HCT116 (cell line): ENCODE measurements around the gene NABP1. TPM values are rescaled to one million over a fixed set of nuclear protein-coding genes. Genes with fewer than 3 reads are reported as not detected.

ENCODE experiments used
- ATAC-seq: fragments of 200-7000 bp; cut with Tn5 transposase; 2 replicates; pipeline ENCODE4 v1.9.1; 2020; ENCODE audit warnings: mild to moderate bottlenecking, moderate library complexity
- BruUV-seq: library from RNA; stranded (reverse); fragments of 400-500 nt; replicated peaks from 2 replicates; lab custom pipeline; 2021; lab: Mats Ljungman, UMichigan
- CTCF ChIA-PET: fragments of 300-600 bp; sonication (Branson Sonifier 250); formaldehyde crosslinking; loops from one replicate; lab custom pipeline; 2021; ENCODE audit warnings: antibody characterized with exemption; lab: Charles Lee
- POLR2A ChIA-PET: fragments of 300-600, 350-600 bp; sonication (Branson Sonifier 250); formaldehyde crosslinking; loops from one replicate; lab custom pipeline; 2021; ENCODE audit warnings: antibody characterized with exemption; lab: Charles Lee
- RAD21 ChIA-PET, 2 experiments: fragments of 300-600 bp; sonication (Branson Sonifier 250); formaldehyde crosslinking; loops; one replicate each; lab custom pipeline; 2023; ENCODE audit warnings: low total read pairs in 2 of 2; ENCODE audit not compliant: uncharacterized antibody in 2 of 2, unreplicated experiment in 2 of 2, low non-redundant PET in 1 of 2; lab: Charles Lee
- DNase-seq: peaks from one replicate; pipeline ENCODE4 v3.0.0-alpha.2; 2010; ENCODE audit warnings: low read depth, low spot score
- H2AFZ ChIP-seq: fragments of 200-600 bp; shearing (Covaris generic), sonication (generic); 2 replicates; pipeline ENCODE4 v1.6.1; 2017; ENCODE audit warnings: low read depth, mixed run types, mixed read lengths, antibody characterized with exemption, low read length; ENCODE audit not compliant: poor library complexity, severe bottlenecking
- H3K27ac ChIP-seq: 2 replicates; pipeline ENCODE4 v1.5.1; 2012; ENCODE audit warnings: low read depth, low read length
- H3K27me3 ChIP-seq: fragments of 200-600 bp; sonication (generic); 2 replicates; pipeline ENCODE4 v1.6.1; 2016; ENCODE audit warnings: mixed run types, low read length, mixed read lengths; ENCODE audit not compliant: insufficient read depth
- H3K36me3 ChIP-seq, 2 experiments: fragments of 200-500 bp in 1 of 2; fragments of 200-600 bp in 1 of 2; sonication (Bioruptor generic) in 1 of 2; sonication (generic) in 1 of 2; 2 replicates each; pipeline versions ENCODE4 v1.5.1 to v1.6.1; 2014 to 2016; ENCODE audit warnings: low read length in 2 of 2, inconsistent platforms in 1 of 2, mixed read lengths in 1 of 2, mixed run types in 1 of 2; ENCODE audit not compliant: insufficient read depth in 2 of 2, control insufficient read depth in 1 of 2
- H3K4me1 ChIP-seq, 2 experiments: fragments of 200-600 bp in 1 of 2; sonication (generic) in 1 of 2; 2 replicates each; pipeline versions ENCODE4 v1.5.1 to v1.6.1; 2012 to 2017; ENCODE audit warnings: low read length in 2 of 2, inconsistent platforms in 1 of 2, mild to moderate bottlenecking in 1 of 2, mixed read lengths in 1 of 2, mixed run types in 1 of 2, moderate library complexity in 1 of 2; ENCODE audit not compliant: insufficient read depth in 2 of 2, control insufficient read depth in 1 of 2
- H3K4me2 ChIP-seq: fragments of 200-600 bp; sonication (generic); 2 replicates; pipeline ENCODE4 v1.6.1; 2017; ENCODE audit warnings: mixed run types, low read length, mixed read lengths
- H3K4me3 ChIP-seq, 2 experiments: fragments of 200-600 bp in 1 of 2; sonication (generic) in 1 of 2; replicated peaks in 1 of 2; 2 replicates each; pipeline ENCODE4 v1.5.1; 2011 to 2016; ENCODE audit warnings: low read length in 2 of 2, control low read depth in 1 of 2, low read depth in 1 of 2, mild to moderate bottlenecking in 1 of 2, mixed read lengths in 1 of 2, mixed run types in 1 of 2
- H3K79me2 ChIP-seq: fragments of 200-600 bp; sonication (generic); 2 replicates; pipeline ENCODE4 v1.6.1; 2017; ENCODE audit warnings: mild to moderate bottlenecking, mixed run types, low read length, moderate library complexity, mixed read lengths; ENCODE audit not compliant: insufficient read depth
- H3K9ac ChIP-seq: fragments of 200-600 bp; sonication (generic); 2 replicates; pipeline ENCODE4 v1.6.1; 2016; ENCODE audit warnings: low read length, mixed read lengths
- H3K9me2 ChIP-seq: fragments of 200-600 bp; sonication (generic), shearing (Covaris generic); 2 replicates; pipeline ENCODE4 v1.6.1; 2017; ENCODE audit warnings: mixed run types, mild to moderate bottlenecking, moderate library complexity; ENCODE audit not compliant: insufficient read depth
- H3K9me3 ChIP-seq, 2 experiments: fragments of 200-500 bp in 1 of 2; fragments of 200-600 bp in 1 of 2; sonication (Bioruptor generic) in 1 of 2; sonication (generic) in 1 of 2; 2 replicates each; pipeline ENCODE4 v1.6.1; 2014 to 2017; ENCODE audit warnings: low read length in 2 of 2, mixed read lengths in 2 of 2, inconsistent platforms in 1 of 2, low read depth in 1 of 2, mild to moderate bottlenecking in 1 of 2, mixed run types in 1 of 2, moderate library complexity in 1 of 2; ENCODE audit not compliant: control insufficient read depth in 1 of 2, insufficient read depth in 1 of 2
- H4K20me1 ChIP-seq: fragments of 200-600 bp; sonication (generic), shearing (Covaris generic); 2 replicates; pipeline ENCODE4 v1.6.1; 2017; ENCODE audit warnings: mixed run types, mild to moderate bottlenecking, moderate library complexity; ENCODE audit not compliant: insufficient read depth
- ATF3 ChIP-seq: IDR thresholded peaks from 2 replicates; pipeline ENCODE4 v1.6.1; 2012
- CBX3 ChIP-seq: IDR thresholded peaks from 2 replicates; pipeline ENCODE4 v1.6.1; 2012; ENCODE audit warnings: low read depth
- CEBPB ChIP-seq: IDR thresholded peaks from 2 replicates; pipeline ENCODE4 v1.6.1; 2012; ENCODE audit warnings: low read depth
- CTCF ChIP-seq, 3 experiments: fragments of 200-600 bp in 1 of 3; sonication (generic) in 1 of 3; IDR thresholded peaks in 2 of 3; conservative IDR thresholded peaks in 1 of 3; 2 replicates each; pipeline ENCODE4 v1.5.1; 2012 to 2017; ENCODE audit warnings: low read depth in 2 of 3, low read length in 2 of 3, antibody characterized with exemption in 1 of 3, borderline replicate concordance in 1 of 3, control low read depth in 1 of 3, mild to moderate bottlenecking in 1 of 3, mixed read lengths in 1 of 3, mixed run types in 1 of 3, moderate library complexity in 1 of 3; ENCODE audit not compliant: insufficient read depth in 1 of 3
- ELF1 ChIP-seq: IDR thresholded peaks from 2 replicates; pipeline ENCODE4 v1.6.1; 2012; ENCODE audit warnings: low read depth, borderline replicate concordance
- EZH2 ChIP-seq: fragments of 200-600 bp; sonication (generic); IDR thresholded peaks from 2 replicates; pipeline ENCODE4 v1.6.1; 2017; ENCODE audit warnings: antibody characterized with exemption, mixed run types
- FOSL1 ChIP-seq: IDR thresholded peaks from 2 replicates; pipeline ENCODE4 v1.6.1; 2012; ENCODE audit warnings: low read depth
- JUND ChIP-seq: IDR thresholded peaks from 2 replicates; pipeline ENCODE4 v1.6.1; 2012
- MAX ChIP-seq: IDR thresholded peaks from 2 replicates; pipeline ENCODE4 v1.6.1; 2012
- POLR2A ChIP-seq: IDR thresholded peaks from 2 replicates; pipeline ENCODE4 v1.7.0; 2011; ENCODE audit warnings: borderline replicate concordance; ENCODE audit not compliant: insufficient read depth, insufficient read length; ENCODE audit errors: extremely low read depth
- RAD21 ChIP-seq: IDR thresholded peaks from 2 replicates; pipeline ENCODE4 v1.6.1; 2012; ENCODE audit warnings: low read depth, mild to moderate bottlenecking
- REST ChIP-seq: IDR thresholded peaks from 2 replicates; pipeline ENCODE4 v1.6.1; 2012; ENCODE audit warnings: low read depth
- SIN3A ChIP-seq: IDR thresholded peaks from 2 replicates; pipeline ENCODE4 v1.6.1; 2012; ENCODE audit warnings: low read depth
- SP1 ChIP-seq: IDR thresholded peaks from 2 replicates; pipeline ENCODE4 v1.6.1; 2012; ENCODE audit warnings: low read depth
- SRF ChIP-seq: IDR thresholded peaks from 2 replicates; pipeline ENCODE4 v1.6.1; 2012; ENCODE audit warnings: low read depth
- ZBTB33 ChIP-seq: IDR thresholded peaks from 2 replicates; pipeline ENCODE4 v1.6.1; 2011; ENCODE audit warnings: mild to moderate bottlenecking, low read length, moderate library complexity; ENCODE audit not compliant: insufficient replicate concordance; ENCODE audit errors: extremely low read depth
- ZFX ChIP-seq: fragments of 450-650 bp; IDR thresholded peaks from 2 replicates; pipeline ENCODE4 v1.6.1; 2017
- ZNF274 ChIP-seq: fragments of 200-500 bp; sonication (Bioruptor generic); IDR thresholded peaks from 2 replicates; pipeline ENCODE4 v1.6.1; 2014; ENCODE audit warnings: mild to moderate bottlenecking, low read depth, low read length, inconsistent platforms
- intact Hi-C: fragments of 100-400 bp; cut with micrococcal nuclease; formaldehyde crosslinking; loops from 2 replicates; pipeline ENCODE4 v1.10.0; 2022
- total RNA-seq: library from RNA; stranded (reverse); gene quantifications from one replicate; pipeline ENCODE4 v1.2.1, GENCODE V29; 2021; ENCODE audit not compliant: unreplicated experiment

NABP1 gene
- total RNA-seq, 1 experiment from 2014 or later = 39.3 TPM

GRCh38 chr2:191661097-191661924, 16.6 kb upstream of the NABP1 start:
- RAD21 ChIA-PET = no interaction called here
- no peak overlapping the region for H3K9ac ChIP-seq
- POLR2A ChIA-PET = interaction anchor here (1.8 kb wide), 1 partner anchor 16 kb away, joined by 10 read pairs; the partner anchor contains the start of gene NABP1

More at GRCh38 chr2:191661097-191661924, 16.6 kb upstream of the NABP1 start:
- Histone ChIP-seq H3K4me2 (no peak overlapping the region), H3K4me3 (no peak overlapping the region), H2AFZ (no peak overlapping the region), H3K79me2 (no peaks in the 10 kb centered on the region), H3K27me3 (no peaks in the 10 kb centered on the region), H3K27ac (no peak overlapping the region), H3K9me3 (no peaks in the 10 kb centered on the region), H3K36me3 (no peaks in the 10 kb centered on the region), H3K9me2 (peaks cover 2% of the 10 kb centered on the region; the same call in 1 of the 2 replicates), H4K20me1 (no peaks in the 10 kb centered on the region), H3K4me1 (no peaks in the 10 kb centered on the region)
- TF ChIP-seq SIN3A = no peak
- TF ChIP-seq CTCF (IDR thresholded peaks at IDR 0.05 in 2 of 3, conservative IDR thresholded peaks at IDR 0.05 in 1 of 3; ENCODE audit: borderline replicate concordance in 1 of 3, insufficient read depth in 1 of 3, low read depth in 2 of 3, low read length in 2 of 3) = no peak
- no peak for TF ChIP-seq REST
- no peak for TF ChIP-seq RAD21
- no peak for TF ChIP-seq ATF3
- no peak for TF ChIP-seq SP1
- TF ChIP-seq SRF = no peak
- no peak for TF ChIP-seq CEBPB
- no peak for TF ChIP-seq CBX3
- no peak for TF ChIP-seq MAX
- no peak for TF ChIP-seq POLR2A
- TF ChIP-seq JUND = no peak
- no peak for TF ChIP-seq EZH2
- TF ChIP-seq ELF1 = no peak
- no peak for TF ChIP-seq ZNF274
- TF ChIP-seq ZBTB33 = no peak
- no peak for TF ChIP-seq FOSL1
- TF ChIP-seq ZFX = no peak
- BruUV-seq = no TSS peak
- ATAC-seq (no peak), DNase-seq (no peak)
- intact Hi-C loops = no loop called here
- CTCF ChIA-PET = no interaction called here
